ENCODE measurements around the gene BCAS3. TPM values are rescaled to one million over a fixed set of nuclear protein-coding genes. Genes with fewer than 3 reads are reported as not detected.

BCAS3 gene
- total RNA-seq, 4 donors from 2014 or later: 42.1 to 84.7 (median 54.1) TPM

DNA sequence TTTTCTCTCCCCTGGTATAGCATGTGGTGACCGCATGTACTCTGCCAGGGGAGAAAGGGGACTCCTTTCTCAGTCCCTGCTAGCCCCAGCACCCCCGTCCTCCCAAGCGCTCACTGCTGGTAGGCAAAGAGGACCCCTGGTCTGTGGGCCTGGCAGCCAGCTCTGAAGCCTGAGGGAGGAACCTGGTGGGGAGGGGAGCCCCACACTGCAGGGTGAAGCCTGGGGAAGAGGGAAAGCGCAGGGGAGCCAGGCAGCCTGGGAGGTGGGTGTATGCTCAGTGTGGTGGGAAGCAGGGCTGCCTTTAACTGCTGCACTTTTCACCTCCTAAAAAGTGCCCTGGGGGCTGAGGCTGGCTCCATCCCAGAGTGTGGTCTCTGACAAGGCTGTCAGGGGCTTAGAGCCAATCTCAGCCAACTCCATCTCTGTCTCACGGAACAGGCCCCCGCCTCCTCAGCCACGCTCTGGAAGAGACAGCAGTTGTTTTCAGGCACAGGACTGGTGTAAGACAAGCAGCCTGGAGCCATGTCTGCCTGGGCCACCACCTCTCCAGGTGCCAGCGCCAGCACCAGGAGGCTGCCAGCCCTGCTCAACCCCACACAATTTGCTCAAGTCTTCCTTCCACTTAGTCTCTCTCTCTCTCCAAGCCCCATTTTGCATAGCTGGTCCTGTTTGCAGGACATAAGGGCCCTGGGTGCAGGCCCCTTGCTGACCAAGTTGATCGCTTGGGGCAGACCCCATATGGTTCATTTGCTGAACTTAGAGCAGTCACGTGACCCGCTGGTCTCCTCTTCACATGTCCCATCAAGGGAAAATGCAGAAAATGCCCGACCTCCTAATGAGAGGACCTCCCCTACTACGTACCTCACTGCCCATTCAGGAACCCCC is 707.3 kb downstream of the BCAS3 start:
- DNase-seq (ENCODE audit: low spot score in 2 of 2): no peak
- intact Hi-C loops (cut with DNase I; ENCODE audit: low total_unique reads): no loop called here
- 86 to 92% methylated on average over 11 to 13 of the region's 13 CpGs for WGBS, 2 donors
- no peak overlapping the region for H3K4me3 ChIP-seq (ENCODE audit: low read depth, poor library complexity, severe bottlenecking)
- TF ChIP-seq, protein P1, sequence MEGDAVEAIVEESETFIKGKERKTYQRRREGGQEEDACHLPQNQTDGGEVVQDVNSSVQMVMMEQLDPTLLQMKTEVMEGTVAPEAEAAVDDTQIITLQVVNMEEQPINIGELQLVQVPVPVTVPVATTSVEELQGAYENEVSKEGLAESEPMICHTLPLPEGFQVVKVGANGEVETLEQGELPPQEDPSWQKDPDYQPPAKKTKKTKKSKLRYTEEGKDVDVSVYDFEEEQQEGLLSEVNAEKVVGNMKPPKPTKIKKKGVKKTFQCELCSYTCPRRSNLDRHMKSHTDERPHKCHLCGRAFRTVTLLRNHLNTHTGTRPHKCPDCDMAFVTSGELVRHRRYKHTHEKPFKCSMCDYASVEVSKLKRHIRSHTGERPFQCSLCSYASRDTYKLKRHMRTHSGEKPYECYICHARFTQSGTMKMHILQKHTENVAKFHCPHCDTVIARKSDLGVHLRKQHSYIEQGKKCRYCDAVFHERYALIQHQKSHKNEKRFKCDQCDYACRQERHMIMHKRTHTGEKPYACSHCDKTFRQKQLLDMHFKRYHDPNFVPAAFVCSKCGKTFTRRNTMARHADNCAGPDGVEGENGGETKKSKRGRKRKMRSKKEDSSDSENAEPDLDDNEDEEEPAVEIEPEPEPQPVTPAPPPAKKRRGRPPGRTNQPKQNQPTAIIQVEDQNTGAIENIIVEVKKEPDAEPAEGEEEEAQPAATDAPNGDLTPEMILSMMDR (IDR thresholded peaks at IDR 0.05): no peak
- TF ChIP-seq POLR2A (IDR thresholded peaks at IDR 0.05): no peak

DNA sequence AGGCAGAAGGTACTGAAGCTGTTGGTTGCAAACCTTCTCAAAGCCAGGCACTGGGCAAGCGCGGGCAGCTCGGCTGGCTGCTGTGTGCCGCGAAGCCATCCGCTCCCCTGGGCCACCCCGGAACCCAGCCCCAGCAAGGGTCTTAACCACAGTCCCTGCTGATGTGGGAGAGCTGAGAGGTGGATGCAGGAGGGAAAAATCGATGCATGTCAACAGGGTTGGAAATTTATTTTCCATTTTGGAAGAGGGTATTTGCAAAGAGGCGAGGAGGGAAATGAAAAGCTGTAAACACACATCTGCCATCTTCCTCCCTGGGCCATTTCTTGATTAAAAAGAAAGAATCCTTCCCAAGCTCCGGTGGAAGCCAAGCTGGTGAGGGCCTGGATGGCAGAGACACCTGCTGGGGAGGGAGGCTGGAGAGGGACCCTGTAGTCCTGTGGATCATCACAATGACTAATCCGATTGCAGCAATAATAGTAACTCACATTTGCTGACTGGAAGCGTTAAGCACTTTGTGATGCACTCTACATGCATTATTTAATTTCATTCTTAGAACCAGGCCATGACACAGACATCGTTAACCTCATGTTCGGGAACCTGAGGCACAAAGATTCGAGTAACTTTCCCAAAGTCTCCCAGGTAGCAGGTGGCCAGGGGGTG is 708.1 kb downstream of the BCAS3 start:
- intact Hi-C loops (cut with DNase I; ENCODE audit: low total_unique reads): no loop called here
- no peak overlapping the region for H3K4me3 ChIP-seq (ENCODE audit: low read depth, poor library complexity, severe bottlenecking)
- TF ChIP-seq, protein P1 (IDR thresholded peaks at IDR 0.05): no peak
- no peak for TF ChIP-seq POLR2A (IDR thresholded peaks at IDR 0.05)
- DNase-seq (ENCODE audit: low spot score in 2 of 2): no peak
- WGBS, 2 donors: 93 to 96% methylated on average over 15 of the region's 15 CpGs

DNA sequence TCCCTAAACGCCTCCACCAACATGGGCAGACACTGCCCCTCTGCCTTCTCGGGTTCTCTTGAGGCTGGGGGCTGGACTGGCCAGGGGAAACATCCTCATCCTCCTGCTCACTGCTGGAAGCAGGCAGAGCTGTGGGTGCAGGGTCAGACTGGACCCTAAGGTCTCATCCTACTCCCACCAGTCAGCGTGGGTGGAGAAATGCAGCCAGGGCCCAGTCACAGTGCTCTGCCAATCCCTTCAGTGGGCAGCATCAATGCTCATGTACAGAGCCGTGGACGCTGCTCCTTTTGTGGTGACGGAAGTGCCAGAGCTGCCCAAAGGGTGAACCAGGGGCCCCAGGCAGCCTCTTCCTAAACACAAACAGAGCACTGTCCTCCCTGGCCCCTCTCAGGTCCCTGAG is 708.6 kb downstream of the BCAS3 start:
- WGBS, 2 donors: 83 to 100% methylated on average over 6 of the region's 6 CpGs
- intact Hi-C loops (cut with DNase I; ENCODE audit: low total_unique reads): no loop called here

DNA sequence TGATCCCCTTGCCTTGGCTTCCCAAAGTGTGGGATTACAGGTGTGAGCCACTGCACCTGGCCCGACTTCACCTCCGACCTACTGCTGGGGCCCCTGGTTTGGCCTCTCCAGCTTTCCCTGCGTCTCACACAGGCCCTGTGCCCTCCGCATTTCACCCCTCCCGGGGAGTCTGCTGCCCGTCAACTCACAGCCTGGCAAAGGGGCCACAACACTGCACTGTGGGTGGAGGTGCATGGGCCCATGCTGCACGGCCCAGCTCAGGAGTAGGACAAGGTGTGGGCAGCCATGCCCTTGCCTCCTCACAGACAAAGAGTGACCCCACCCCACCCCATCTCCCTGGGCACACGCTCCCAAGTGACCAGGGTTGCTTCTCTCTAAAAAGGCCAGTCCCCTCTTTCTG is 709.4 kb downstream of the BCAS3 start:
- intact Hi-C loops (cut with DNase I; ENCODE audit: low total_unique reads): no loop called here
- WGBS, 2 donors: 95 to 99% methylated on average over 8 of the region's 8 CpGs
- TF ChIP-seq, protein P1 (IDR thresholded peaks at IDR 0.05): no peak
- TF ChIP-seq POLR2A (IDR thresholded peaks at IDR 0.05): no peak

More for the DNA sequence above, 708.6 kb downstream of the BCAS3 start:
- TF ChIP-seq, protein P1 (IDR thresholded peaks at IDR 0.05): no peak
- no peak for TF ChIP-seq POLR2A (IDR thresholded peaks at IDR 0.05)
- DNase-seq (ENCODE audit: low spot score in 2 of 2): no peak
- H3K4me3 ChIP-seq (ENCODE audit: low read depth, poor library complexity, severe bottlenecking): no peak overlapping the region

DNA sequence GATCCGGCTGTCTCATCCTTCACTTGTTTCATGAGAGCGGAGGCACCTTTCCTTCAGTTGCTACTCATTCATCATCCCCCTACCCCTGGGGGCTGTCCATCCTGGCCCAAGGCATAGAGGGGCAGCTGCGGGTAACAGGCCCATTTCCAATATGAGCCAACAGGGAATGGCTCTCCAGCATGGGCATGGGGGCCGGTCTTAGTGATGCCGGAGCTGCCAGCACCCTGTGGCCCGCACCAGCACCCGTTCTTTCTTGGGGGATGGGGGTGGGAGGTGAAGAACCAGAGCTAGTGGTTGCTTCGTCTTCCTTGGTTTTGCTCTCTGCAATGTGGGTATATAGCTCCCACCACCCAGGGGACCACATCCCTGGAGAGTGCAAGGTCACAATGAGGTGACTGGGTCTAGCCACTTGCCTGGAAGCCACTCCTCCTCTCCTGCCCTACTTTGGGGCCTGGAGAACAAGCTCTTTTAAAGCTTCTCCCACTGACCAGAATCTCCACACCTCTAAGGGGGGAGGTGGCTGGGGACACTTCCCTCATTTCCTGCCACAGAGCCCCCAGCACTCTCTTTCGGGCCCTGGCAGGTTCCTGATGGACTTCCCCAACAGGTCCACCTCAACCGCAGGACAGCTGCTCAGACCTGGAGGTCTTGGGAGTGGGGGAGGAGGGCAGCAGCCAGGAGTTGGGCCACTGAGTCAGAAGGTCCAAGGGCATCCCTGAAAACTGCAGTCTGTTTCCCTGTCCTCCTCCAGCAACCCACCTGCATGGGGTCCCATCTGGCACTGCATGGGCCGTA is 710.1 kb downstream of the BCAS3 start:
- 93 to 96% methylated on average over 11 of the region's 11 CpGs for WGBS, 2 donors
- TF ChIP-seq, protein P1 (IDR thresholded peaks at IDR 0.05): no peak
- no peak for TF ChIP-seq POLR2A (IDR thresholded peaks at IDR 0.05)
- DNase-seq (ENCODE audit: low spot score in 2 of 2): no peak
- H3K4me3 ChIP-seq (ENCODE audit: low read depth, poor library complexity, severe bottlenecking): no peak overlapping the region
- intact Hi-C loops (cut with DNase I; ENCODE audit: low total_unique reads): no loop called here

More for the DNA sequence above, 709.4 kb downstream of the BCAS3 start:
- H3K4me3 ChIP-seq (ENCODE audit: low read depth, poor library complexity, severe bottlenecking): no peak overlapping the region
- no peak for DNase-seq (ENCODE audit: low spot score in 2 of 2)

Measured in lower leg skin (tissue), 4 donors.